NCI-H1092 treated with DMSO at 0.1 percent for 48 hours (cell line): ENCODE measurements around the gene KRTAP8-1.

Experiments
- DNase-seq: peaks from one replicate; lab custom pipeline; 2025; lab: John Stamatoyannopoulos, UW

The KRTAP8-1 gene

GRCh38 chr21:30813174-30813573 is at the start of gene KRTAP8-1:
TSS of gene KRTAP8-1 (minus strand) at chr21:30813274. CDS start at chr21:30813220, 54 bp downstream.
- DNase-seq: no peak

GRCh38 chr21:30847627-30848500 is 34.8 kb upstream of the KRTAP8-1 start:
- DNase-seq: no peak

GRCh38 chr21:30842990-30843389 is 29.9 kb upstream of the KRTAP8-1 start:
- no peak for DNase-seq

- DNase-seq: no peak
Observed at GRCh38 chr21:30839304-30839703, 26.2 kb upstream of the KRTAP8-1 start.

GRCh38 chr21:30838536-30838935 is 25.5 kb upstream of the KRTAP8-1 start:
- DNase-seq: no peak

- DNase-seq: no peak
Observed at GRCh38 chr21:30831194-30831765, 18.2 kb upstream of the KRTAP8-1 start.

GRCh38 chr21:30829659-30830058 is 16.6 kb upstream of the KRTAP8-1 start, which contains the start of gene KRTAP7-1:
TSS of gene KRTAP7-1 (minus strand) at chr21:30829759. CDS start at chr21:30829698, 61 bp downstream.
- no peak for DNase-seq

GRCh38 chr21:30818837-30819610 is 6.0 kb upstream of the KRTAP8-1 start:
- DNase-seq: no peak

GRCh38 chr21:30800605-30801004 is 12.5 kb downstream of the KRTAP8-1 start:
- no peak for DNase-seq

GRCh38 chr21:30793581-30794314 is 19.3 kb downstream of the KRTAP8-1 start:
- DNase-seq: no peak

- no peak for DNase-seq
Observed at GRCh38 chr21:30779249-30779648, 33.8 kb downstream of the KRTAP8-1 start.

GRCh38 chr21:30769724-30770431 is 43.2 kb downstream of the KRTAP8-1 start:
- no peak for DNase-seq
